Measurements from ENCODE around the gene BCL2L2.

The BCL2L2 gene

DNA sequence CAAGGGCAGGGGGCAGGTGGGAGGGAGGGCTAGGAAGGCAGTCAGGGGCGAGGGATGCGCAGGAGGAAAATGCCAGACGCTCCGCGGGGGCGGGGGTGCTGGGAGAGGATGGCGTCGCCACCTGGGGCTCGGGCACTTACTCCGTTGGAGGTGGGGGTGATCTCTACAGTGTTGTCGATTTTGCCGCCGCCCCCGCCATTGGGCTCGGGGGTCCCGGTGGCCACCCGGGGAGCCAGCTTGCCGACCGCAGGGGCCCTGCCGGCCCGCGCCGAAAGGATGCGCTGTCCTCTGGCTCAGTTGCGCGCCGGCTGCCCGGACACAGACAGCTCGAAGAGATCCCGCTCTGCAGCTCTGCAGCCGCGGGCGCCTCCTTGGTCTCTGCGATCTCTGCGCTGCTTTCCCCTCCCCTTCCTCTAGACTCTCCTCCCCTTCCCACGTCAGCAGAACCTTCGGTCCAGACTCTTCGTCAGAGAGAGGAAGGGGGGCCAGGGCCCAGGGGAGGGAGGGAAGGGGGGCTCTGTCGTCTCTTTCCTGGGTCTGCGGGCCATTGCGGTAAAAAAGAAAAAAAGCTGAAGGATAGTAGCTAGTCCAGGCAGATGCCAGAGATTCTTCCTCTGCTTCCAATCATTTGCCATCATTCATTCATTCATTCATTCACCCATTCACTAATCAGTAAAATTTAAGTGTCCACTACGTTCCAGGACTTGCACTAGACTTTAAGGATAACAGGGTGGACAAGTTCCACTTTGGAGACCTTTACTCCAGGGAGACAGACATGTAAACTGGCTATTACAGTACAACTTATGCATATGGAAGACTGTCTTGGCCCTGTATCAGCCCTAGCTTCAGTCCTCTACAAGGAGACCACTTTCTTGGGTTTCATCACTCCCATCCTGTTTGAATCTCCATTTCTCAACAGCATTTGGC lies 46.1 kb downstream of the BCL2L2 start, which contains the start of gene SLC22A17:
Gene SLC22A17, minus strand, starts transcription at position 382 of the 927 bp plus-strand sequence.
- peak; percentile 20 to 40 (median 21) for DNase-seq (ENCODE audit: low read depth in 2 of 3, low spot score in 1 of 3)

- DNase-seq (ENCODE audit: low read depth in 2 of 3, low spot score in 1 of 3) = no peak
Measured at GRCh38 chr14:23353433-23353780, 46.8 kb downstream of the BCL2L2 start.

DNA sequence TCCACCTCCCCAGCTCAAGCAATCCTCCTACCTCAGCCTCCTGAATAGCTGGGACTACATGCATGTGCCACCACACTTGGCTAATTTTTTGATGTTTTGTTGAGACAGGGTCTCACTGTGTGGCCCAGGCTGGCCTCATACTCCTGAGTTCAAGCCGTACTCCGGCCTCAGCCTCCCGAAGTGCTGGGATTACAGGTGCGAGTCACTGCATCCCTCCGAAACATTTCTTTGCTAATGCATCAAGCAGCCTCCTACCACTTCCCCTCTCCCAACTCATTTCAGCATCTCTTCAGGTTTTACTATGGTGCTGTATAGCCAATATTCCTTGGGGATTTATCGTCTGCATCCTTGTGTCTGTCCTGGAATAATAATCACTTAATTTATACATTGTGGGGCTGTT lies 48.4 kb downstream of the BCL2L2 start:
- DNase-seq (ENCODE audit: low read depth in 2 of 3, low spot score in 1 of 3) = no peak

DNA sequence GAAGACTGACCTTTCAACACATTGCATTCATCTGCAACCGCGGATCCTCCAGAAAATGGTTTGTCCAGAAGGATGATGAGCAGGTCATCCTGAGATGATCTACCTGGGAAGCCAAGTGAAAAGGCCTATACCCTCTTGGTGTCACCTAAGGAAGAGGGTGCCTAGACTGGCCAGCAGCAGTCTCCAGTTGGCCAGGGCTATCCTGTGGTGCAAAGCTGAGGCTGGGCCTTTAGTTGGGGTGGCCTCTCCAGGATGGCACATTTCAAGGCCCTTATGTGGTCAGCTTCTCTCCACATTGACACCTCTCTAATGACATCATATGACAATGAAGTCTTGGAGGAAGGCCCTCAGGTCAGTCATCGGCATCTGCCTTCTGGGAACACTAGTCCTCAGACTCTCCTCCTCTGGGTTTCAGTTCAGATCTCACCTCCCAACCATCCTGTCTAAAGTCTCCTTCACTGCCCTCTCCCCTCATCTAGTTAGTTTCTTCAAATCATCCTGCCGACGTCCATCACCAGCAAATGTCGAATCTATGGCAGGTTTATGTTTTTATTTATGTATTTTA lies 49.3 kb downstream of the BCL2L2 start:
- no peak for DNase-seq (ENCODE audit: low read depth in 2 of 3, low spot score in 1 of 3)

- no peak for DNase-seq (ENCODE audit: low read depth in 2 of 3, low spot score in 1 of 3)
Measured at GRCh38 chr14:23356662-23357061, 50.0 kb downstream of the BCL2L2 start.

GRCh38 chr14:23357261-23357660 lies 50.6 kb downstream of the BCL2L2 start:
- DNase-seq (ENCODE audit: low read depth in 2 of 3, low spot score in 1 of 3) = no peak

- DNase-seq (ENCODE audit: low read depth in 2 of 3, low spot score in 1 of 3) = no peak
Measured at GRCh38 chr14:23358042-23358441, 51.4 kb downstream of the BCL2L2 start.

GRCh38 chr14:23358553-23359166 lies 52.0 kb downstream of the BCL2L2 start:
- no peak for DNase-seq (ENCODE audit: low read depth in 2 of 3, low spot score in 1 of 3)

- DNase-seq (ENCODE audit: low read depth in 2 of 3, low spot score in 1 of 3) = no peak
Measured at GRCh38 chr14:23359167-23359626, 52.6 kb downstream of the BCL2L2 start.

DNA sequence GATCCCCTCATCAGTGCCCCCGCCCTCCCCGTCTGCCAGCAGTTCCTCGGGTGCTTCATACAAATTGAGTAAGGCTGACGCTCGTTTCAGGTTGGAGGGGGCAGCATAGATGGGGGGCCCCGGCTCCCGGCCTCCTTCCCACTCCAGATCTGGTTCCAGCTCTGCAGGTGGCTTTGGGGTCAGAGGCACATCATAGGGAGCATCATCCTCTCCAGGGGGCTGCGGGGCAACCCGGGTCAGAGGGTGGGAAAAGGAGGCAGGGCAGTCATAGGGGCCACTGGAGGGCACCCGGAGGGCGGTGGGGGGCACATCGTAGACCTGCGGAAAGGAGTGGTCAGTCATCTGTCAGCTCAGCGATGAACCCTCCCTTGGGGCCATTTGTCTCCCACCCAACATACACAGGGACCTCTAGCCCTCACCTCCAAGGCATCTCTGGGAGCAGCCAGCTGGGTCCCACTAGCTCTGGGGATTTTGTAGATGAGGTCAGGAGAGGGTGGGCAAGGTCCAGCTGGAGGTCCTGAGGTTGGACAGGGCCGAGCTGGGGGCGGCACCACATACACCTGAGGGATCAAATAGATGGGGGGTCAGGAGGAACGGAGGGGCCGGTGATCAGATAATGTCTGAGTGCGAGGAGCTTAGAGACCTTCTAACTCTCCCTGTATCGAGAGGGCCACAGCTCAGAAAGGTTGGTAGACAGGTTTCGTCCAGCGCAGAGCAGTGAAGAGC lies 53.3 kb downstream of the BCL2L2 start:
- DNase-seq (ENCODE audit: low read depth in 2 of 3, low spot score in 1 of 3) = no peak

DNA sequence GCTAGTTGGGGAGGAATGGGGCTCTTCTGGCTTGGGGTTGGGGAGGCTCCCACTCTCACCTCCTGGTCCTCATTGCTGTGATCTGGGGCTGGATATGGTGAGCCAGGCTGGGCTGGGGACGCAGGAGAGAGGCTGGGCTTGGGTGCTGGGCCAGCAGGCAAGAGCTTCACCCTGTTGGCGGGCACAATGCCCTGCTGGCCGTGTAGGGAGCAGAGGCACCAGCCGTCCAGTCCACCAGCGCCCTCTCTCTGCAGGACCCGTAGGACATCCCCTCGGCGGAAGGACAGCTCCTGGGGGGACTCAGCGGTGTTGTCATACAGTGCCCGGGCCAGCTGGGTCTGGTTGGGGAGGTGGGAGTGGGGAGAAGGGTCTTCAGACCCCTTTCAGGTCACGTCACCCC lies 53.9 kb downstream of the BCL2L2 start:
- no peak for DNase-seq (ENCODE audit: low read depth in 2 of 3, low spot score in 1 of 3)

DNA sequence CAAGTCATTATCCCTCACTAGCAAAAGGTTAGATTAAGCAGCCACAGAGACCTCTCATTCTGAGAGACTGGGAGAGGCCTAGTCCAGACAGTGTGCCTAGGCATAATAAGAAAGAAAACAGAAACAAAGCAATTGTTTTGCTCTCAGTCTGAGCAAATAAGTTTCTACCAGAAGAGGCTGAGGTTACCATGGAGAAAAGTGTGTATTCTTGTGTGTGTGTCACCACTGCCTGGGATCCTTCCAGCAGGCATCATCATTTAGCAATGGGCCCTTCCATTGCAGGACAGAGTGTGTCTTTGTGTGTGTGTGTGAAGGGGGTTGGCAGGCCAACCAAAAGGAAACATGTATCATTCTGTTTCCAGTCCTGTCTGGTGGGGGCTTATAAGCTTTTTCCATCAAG lies 54.7 kb downstream of the BCL2L2 start:
- no peak for DNase-seq (ENCODE audit: low read depth in 2 of 3, low spot score in 1 of 3)
